Activated CD4-positive, alpha-beta T cell treated with anti-CD3 and anti-CD28 coated beads, Interleukin-2, amount 50 U/mL, for 16 hours (primary cell): ENCODE measurements around the gene GRIFIN.

Experiments used
- DNase-seq: peaks from one replicate; pipeline ENCODE4 v3.0.0-alpha.2; 2020

Gene GRIFIN

GRCh38 chr7:2431260-2431867 is 44.8 kb downstream of the GRIFIN start:
- peak; percentile 44 for DNase-seq

- DNase-seq: no peak
These were observed 50.4 kb downstream of the GRIFIN start for GRCh38 chr7:2425749-2426148.
